MCF 10A (cell line): ENCODE results near the gene PDLIM3. TPM values are rescaled to one million over a fixed set of nuclear protein-coding genes. Genes with fewer than 3 reads are reported as not detected.

Experiments
- BruUV-seq: library from RNA; stranded (reverse); fragments of 400-500 nt; replicated peaks from 2 replicates; lab custom pipeline; 2021; lab: Mats Ljungman, UMichigan
- CTCF ChIA-PET: fragments of 300-600 bp; sonication (Branson Sonifier 250); formaldehyde crosslinking; extraction: SDS; loops from one replicate; lab custom pipeline; 2021; ENCODE audit warnings: antibody characterized with exemption, inconsistent platforms; lab: Yijun Ruan, JAX
- POLR2A ChIA-PET: fragments of 300-600, 350-650 bp; sonication (Branson Sonifier 250); formaldehyde crosslinking; extraction: SDS; loops from one replicate; lab custom pipeline; 2020; ENCODE audit warnings: antibody characterized with exemption, inconsistent platforms; lab: Yijun Ruan, JAX
- DNase-seq: peaks from one replicate; pipeline ENCODE4 v3.0.0-alpha.2; 2018; ENCODE audit not compliant: unreplicated experiment
- H3K27ac Mint-ChIP-seq: one replicate; pipeline ENCODE4 v1.8.0; 2022; ENCODE audit warnings: mild to moderate bottlenecking, low read depth, mixed read lengths; ENCODE audit not compliant: unreplicated experiment
- H3K27me3 Mint-ChIP-seq: one replicate; pipeline ENCODE4 v1.8.0; 2022; ENCODE audit warnings: mixed read lengths; ENCODE audit not compliant: insufficient read depth, unreplicated experiment
- H3K36me3 Mint-ChIP-seq: one replicate; pipeline ENCODE4 v1.8.0; 2022; ENCODE audit warnings: mild to moderate bottlenecking, moderate library complexity, mixed read lengths; ENCODE audit not compliant: insufficient read depth, unreplicated experiment
- H3K4me1 Mint-ChIP-seq: one replicate; pipeline ENCODE4 v1.8.0; 2022; ENCODE audit warnings: mixed read lengths; ENCODE audit not compliant: insufficient read depth, unreplicated experiment
- H3K4me3 Mint-ChIP-seq: one replicate; pipeline ENCODE4 v1.8.0; 2022; ENCODE audit warnings: mild to moderate bottlenecking, moderate library complexity, mixed read lengths; ENCODE audit not compliant: unreplicated experiment
- H3K9me3 Mint-ChIP-seq: one replicate; pipeline ENCODE4 v1.8.0; 2022; ENCODE audit warnings: mixed read lengths; ENCODE audit not compliant: unreplicated experiment
- intact Hi-C: fragments of 100-400 bp; cut with micrococcal nuclease; formaldehyde crosslinking; loops from 2 replicates; pipeline ENCODE4 v1.14.1; 2022
- total RNA-seq: library from RNA; stranded (reverse); gene quantifications from 2 replicates; pipeline ENCODE4 v1.2.3, GENCODE V29; 2022
- TF ChIP-seq, protein P1 (sequence below): fragments of 200-600 bp; IDR thresholded peaks from one replicate; pipeline ENCODE4 v1.8.0; 2022; ENCODE audit warnings: antibody characterized with exemption, mild to moderate bottlenecking; ENCODE audit not compliant: unreplicated experiment

Gene PDLIM3
- total RNA-seq, 1 experiment from 2014 or later: 0.30 TPM

DNA sequence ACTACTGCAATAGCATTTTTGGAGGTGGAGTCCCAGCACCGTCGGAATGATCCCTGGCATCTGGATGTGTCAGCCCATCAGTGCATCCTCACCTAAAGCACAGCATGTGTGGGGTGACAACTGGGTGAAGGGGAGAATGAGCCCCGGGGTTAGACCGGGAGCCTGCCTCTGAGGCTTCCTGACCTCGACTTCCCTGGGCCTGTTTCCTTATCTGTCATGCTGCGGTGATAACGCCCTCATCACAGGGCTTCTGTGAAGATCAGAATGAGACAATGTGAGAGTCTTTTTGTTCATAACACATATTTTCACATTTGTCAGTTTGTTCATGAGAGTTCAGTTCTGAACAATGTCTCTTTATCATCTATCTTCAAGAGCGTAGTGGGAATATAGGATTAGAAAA, 31.1 kb upstream of the PDLIM3 start:
- no peak overlapping the region for H3K4me3 Mint-ChIP-seq
- H3K36me3 Mint-ChIP-seq: peaks cover 5% of the 10 kb centered on the region
- intact Hi-C loops: no loop called here
- no TSS peak for BruUV-seq
- TF ChIP-seq, protein P1, sequence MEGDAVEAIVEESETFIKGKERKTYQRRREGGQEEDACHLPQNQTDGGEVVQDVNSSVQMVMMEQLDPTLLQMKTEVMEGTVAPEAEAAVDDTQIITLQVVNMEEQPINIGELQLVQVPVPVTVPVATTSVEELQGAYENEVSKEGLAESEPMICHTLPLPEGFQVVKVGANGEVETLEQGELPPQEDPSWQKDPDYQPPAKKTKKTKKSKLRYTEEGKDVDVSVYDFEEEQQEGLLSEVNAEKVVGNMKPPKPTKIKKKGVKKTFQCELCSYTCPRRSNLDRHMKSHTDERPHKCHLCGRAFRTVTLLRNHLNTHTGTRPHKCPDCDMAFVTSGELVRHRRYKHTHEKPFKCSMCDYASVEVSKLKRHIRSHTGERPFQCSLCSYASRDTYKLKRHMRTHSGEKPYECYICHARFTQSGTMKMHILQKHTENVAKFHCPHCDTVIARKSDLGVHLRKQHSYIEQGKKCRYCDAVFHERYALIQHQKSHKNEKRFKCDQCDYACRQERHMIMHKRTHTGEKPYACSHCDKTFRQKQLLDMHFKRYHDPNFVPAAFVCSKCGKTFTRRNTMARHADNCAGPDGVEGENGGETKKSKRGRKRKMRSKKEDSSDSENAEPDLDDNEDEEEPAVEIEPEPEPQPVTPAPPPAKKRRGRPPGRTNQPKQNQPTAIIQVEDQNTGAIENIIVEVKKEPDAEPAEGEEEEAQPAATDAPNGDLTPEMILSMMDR: no peak
- no peaks in the 10 kb centered on the region for H3K4me1 Mint-ChIP-seq
- no peaks in the 10 kb centered on the region for H3K27me3 Mint-ChIP-seq
- H3K9me3 Mint-ChIP-seq: no peaks in the 10 kb centered on the region
- ChIA-PET CTCF (no interaction called here), POLR2A (no interaction called here)
- no peak overlapping the region for H3K27ac Mint-ChIP-seq
- no peak for DNase-seq

DNA sequence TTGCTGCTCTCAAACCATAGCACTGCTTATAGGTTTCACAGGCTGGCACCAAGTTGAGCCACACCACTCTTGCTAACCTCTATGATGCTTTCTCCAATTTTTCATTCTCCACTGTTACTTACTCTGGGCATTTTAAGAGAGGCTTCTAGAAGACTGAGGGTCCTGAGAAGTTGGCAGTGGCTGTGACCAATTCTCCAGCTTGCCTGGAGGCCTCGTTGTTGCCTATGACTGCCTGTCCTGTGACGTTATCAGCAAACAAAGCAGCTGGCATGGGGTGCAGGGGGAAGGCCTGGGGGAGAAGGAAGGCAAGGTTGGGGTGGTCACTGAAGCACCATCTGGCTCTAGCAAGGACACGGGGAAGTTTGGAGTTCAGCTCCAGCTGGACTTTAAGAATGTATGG, 30.4 kb upstream of the PDLIM3 start:
- Mint-ChIP-seq H3K4me3 (no peak overlapping the region), H3K27ac (no peak overlapping the region), H3K4me1 (no peaks in the 10 kb centered on the region), H3K9me3 (no peaks in the 10 kb centered on the region), H3K36me3 (peaks cover 5% of the 10 kb centered on the region), H3K27me3 (no peaks in the 10 kb centered on the region)
- no peak for DNase-seq
- CTCF ChIA-PET: no interaction called here
- TF ChIP-seq, protein P1: no peak
- POLR2A ChIA-PET: no interaction called here
- intact Hi-C loops: no loop called here
- BruUV-seq: no TSS peak

DNA sequence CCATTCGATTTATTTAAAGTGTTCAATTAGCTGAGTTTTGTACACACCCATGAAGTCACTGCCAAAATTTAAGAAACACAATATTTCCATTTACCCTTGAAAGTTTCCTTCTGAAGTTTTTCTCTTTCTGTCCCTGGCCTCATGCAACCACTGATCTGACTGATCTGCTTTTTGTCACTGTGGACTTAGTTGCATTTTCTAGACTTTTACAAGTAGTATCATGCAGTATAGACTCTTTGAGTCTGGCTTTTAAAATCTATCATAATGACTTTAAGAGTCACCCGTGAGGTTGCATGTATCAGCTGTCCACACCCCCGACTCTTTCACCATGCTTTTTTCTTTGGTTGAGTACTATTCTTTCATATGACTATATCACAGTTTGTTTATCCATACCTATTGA, 29.0 kb upstream of the PDLIM3 start:
- CTCF ChIA-PET: interaction anchor here (0.6 to 1.6 kb wide), 2 partner anchors 9 to 12 kb away, joined by 3 to 4 read pairs; no protein-coding TSS in a partner anchor
- intact Hi-C loops: no loop called here
- no peak overlapping the region for H3K4me3 Mint-ChIP-seq
- H3K36me3 Mint-ChIP-seq: peaks cover 5% of the 10 kb centered on the region
- TF ChIP-seq, protein P1: no peak
- no TSS peak for BruUV-seq
- no peak overlapping the region for H3K27ac Mint-ChIP-seq
- H3K27me3 Mint-ChIP-seq: no peaks in the 10 kb centered on the region
- no peaks in the 10 kb centered on the region for H3K9me3 Mint-ChIP-seq
- H3K4me1 Mint-ChIP-seq: peaks cover 10% of the 10 kb centered on the region
- DNase-seq: no peak
- POLR2A ChIA-PET: interaction anchor here (0.9 kb wide), 1 partner anchor 9 kb away, joined by 3 read pairs; no protein-coding TSS in a partner anchor

DNA sequence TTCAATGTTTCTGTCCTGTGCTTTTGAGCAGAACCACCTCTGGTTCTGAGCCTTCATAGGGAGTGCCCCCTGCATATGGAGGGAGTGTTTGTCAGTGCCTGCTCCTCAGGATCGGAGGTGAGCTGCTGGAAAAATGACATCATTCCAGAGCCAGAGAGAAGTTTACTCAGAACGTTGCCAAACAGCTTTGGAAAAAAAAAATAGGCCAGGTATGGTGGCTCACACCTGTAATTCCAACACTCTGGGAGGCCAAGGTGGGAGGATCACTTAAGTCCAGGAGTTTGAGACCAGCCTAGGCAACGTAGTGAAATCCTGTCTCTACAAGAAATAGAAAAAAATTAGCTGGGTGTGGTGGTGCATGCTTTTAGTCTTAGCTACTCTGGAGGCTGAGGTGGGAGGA, 27.2 kb upstream of the PDLIM3 start:
- TF ChIP-seq, protein P1: no peak
- H3K4me1 Mint-ChIP-seq: peaks cover 12% of the 10 kb centered on the region
- ChIA-PET CTCF (interaction anchor here (0.7 to 1.0 kb wide), 2 partner anchors 10 to 913 kb away, joined by 3 read pairs; no protein-coding TSS in a partner anchor), POLR2A (no interaction called here)
- no TSS peak for BruUV-seq
- no peaks in the 10 kb centered on the region for H3K27me3 Mint-ChIP-seq
- H3K9me3 Mint-ChIP-seq: no peaks in the 10 kb centered on the region
- DNase-seq: no peak
- no peak overlapping the region for H3K27ac Mint-ChIP-seq
- H3K4me3 Mint-ChIP-seq: no peak overlapping the region
- intact Hi-C loops: no loop called here
- H3K36me3 Mint-ChIP-seq: peaks cover 5% of the 10 kb centered on the region
